TTC549 (cell line): ENCODE data around the gene UBE2D1.
A peak's percentile ranks its signal among the peaks of the same experiment; 100 is the strongest.

ENCODE experiments used
- FAIRE-seq: peaks from 2 replicates; lab custom pipeline; 2012; peaks lifted over from hg19 to GRCh38; lab: Jason Lieb, UNC

UBE2D1 gene

DNA sequence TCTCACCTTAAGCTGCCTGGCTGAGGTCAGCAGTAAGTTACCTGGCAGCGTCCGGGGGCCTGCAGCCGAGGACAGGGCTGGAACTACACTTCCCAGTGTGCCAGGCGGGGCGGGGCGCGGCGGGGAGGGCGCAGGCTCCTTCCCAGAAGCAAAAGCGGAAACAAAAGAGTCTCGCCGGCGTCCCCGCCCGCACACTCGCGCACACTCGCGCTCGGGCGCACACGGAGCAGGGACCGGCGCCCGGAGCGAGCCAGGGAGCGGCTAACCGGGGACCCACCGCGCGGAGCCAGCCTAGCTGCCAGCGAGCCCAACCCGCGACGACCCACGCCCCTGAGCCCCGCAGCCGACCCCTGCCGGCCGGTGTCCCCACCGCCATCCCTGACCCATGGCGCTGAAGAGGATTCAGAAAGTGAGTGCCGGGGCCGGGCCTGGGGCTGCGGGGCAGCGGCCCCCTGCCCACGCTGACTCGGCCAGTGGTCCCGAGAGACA, at the start of gene UBE2D1:
TSS of gene UBE2D1 (plus strand) at position 190 of the 489 bp plus-strand sequence. CDS start at position 386, 196 bp downstream.
- no peak for FAIRE-seq

DNA sequence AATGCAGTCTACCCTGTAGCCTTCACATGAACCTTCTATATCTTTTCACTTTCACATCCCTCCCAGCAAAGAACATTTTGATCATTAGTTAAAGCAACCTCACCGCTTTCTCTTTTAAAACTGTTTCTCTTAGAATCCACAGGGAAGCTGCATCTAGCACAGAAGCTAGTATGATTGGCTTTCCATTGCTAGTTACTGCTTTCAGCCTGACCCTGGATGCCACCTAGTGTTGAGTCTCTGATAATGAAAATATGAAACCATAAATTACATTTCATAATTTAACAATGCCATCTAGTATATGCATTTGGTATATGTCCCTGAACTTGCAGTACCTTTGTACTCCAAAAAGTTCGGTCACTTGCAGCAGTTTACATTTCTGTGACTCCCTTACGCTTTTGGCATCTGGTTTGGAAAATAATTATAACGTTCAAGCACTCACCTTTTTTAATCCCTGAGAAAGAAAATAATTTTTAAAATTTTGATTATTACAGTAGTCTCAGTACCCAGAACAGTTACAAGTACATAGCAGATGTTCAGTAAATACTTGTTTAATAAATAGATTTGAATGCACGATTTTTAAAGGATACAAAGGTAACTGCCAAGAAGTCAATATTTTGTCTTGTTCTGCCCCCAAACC, 43.1 kb upstream of the UBE2D1 start:
- no peak for FAIRE-seq

DNA sequence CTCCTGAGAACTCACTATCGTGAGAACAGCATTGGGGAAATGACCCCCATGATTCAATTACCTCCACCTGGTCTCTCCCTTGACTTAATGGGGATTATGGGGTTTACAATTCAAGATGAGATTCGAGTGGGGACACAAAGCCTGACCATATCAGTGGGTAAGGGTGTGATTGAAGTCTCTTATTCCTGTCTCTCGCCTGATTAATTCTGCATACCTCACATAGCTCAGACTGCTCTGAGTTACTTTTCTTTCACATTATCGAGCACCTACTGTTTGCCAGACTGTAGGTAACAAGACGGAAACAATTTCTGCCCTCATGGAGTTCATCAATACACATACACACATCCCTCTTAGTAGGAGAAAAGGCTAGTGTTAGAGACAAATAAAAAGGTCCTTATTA, 40.8 kb upstream of the UBE2D1 start:
- FAIRE-seq, result no peak

DNA sequence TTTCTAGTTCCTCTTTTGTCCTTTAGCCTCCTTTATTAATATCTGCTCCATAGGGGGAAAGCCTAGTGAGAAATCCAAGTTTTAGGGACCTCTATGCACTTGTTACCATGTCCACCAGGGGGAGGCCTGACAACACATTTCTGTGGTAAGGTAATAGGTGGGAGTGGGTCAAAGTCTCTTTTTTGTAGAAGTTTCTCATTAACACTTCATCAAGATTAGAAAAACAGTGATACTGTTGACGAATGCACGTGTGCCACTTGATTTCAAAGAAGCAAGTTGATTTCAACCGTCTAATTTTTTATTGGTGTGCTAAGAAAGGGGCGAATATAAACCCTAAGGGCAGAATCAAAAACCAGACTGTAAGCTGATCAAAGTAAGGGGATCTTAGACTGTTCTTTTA, 35.2 kb upstream of the UBE2D1 start:
- peak; percentile 57 for FAIRE-seq

DNA sequence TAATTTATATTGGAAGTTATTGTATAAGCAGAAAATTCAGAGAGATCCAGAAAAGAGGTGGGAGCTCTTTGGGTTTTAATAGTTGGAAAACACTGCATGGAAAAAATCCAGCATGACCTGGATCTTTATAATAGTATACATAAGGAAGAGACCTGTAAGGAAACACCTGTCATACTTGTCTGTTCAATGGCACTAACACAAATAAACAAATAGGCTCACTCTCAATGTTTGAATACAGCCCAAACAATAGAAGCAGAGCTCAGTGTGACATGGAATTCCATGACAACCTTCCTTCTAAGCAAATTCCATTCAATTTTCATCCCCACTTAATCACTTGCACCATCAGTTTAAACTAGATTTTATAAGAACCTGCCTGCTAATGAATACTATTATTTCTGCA, 34.1 kb upstream of the UBE2D1 start:
- FAIRE-seq, result no peak

DNA sequence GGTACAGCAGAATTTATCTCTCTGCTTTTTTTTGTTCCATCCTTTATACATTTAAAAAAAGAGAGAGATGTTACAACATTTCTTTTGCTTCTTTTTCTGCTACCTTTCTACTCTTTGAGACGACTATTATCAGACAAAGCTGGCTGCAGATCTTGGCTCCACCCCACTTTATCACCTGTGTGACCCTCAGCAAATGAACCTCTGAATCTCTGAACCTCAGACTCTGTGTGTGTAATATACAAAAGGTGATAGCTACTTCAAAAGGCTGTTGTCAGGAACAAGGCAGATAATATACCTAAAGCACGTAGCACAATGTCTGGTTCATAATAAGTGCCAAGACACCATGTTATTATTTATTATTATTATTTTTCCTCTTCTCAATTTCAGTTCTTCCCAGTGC, 32.6 kb upstream of the UBE2D1 start:
- FAIRE-seq, result no peak

DNA sequence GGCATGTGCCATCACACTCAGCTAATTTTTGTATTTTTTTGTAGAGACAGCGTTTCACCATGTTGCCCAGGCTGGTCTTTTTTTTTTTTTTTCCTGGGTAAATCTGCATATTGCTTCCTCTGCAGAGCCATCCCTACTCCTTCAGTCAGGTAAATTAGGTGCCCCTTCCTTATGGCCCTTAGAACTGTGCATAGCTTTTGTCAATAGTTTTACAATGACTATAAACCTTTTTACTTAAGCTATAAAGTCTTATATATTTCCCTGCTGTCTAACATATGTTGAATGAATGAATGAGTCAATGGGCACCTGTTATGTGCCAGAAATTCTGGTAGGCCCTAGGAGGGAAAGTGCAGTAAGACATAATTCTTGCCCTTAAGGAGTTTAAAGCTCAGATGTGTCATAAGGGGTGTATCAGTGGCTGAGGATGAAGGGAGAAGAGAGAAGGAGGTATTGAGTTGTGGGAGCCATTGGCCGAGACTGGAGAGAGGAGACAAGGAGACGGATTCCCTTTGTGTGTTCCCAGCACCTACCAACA, 30.6 kb upstream of the UBE2D1 start:
- no peak for FAIRE-seq

DNA sequence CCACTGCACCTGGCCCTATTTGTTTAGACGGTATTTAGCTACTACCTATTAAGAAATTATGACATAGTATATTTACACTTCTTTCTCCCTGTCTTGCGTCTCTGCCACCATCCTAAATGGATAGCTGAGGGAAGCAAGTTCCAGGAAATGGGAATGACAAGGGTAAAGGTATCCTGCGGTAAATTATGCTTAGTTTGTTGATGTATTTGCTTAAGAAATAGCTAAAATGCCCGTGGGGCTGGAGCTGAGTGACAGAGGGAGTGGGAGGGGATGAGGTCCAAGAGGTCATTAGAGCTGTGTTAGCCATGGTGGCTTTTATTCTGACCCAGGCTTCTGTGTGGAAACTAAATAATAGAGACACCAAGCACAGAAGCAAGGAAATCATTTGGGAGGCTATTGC, 29.0 kb upstream of the UBE2D1 start:
- FAIRE-seq, result no peak

DNA sequence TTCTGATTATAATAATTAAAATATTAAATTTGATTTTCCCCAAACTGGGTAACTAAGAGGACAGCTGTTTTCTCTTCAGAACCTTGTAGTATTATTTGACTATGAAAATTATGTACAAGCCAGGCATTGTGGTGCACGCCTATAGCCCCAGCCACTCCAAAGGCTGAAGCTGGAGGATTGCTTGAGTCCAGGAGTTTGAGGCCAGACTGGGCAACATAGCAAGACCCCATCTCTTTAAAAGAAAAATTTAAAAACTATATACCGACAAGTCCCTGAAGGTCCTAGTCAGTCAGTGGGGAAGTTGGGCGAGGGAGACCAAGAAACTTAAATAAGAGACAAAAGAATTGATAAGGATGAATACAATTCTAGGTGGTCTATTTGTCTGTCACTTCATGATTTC, 27.1 kb upstream of the UBE2D1 start:
- no peak for FAIRE-seq

DNA sequence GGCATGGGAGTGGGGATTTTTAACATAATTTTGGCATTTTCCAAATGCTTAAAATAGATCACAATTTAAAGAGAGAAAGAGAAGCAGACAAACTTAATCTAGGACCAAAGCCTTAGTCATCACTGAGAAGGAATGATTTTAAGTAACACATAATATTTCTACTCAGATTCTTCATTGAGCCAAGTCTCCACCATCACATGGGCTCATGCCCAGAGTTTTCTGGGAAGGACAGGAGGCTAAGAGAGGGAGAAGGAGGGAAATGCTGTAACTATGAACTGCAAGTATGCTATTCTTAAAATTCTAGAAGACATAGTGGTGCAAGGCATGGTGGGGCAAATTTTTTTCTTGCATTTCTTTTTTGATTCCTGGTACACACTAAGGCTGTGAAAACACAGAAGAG, 23.8 kb upstream of the UBE2D1 start:
- no peak for FAIRE-seq

DNA sequence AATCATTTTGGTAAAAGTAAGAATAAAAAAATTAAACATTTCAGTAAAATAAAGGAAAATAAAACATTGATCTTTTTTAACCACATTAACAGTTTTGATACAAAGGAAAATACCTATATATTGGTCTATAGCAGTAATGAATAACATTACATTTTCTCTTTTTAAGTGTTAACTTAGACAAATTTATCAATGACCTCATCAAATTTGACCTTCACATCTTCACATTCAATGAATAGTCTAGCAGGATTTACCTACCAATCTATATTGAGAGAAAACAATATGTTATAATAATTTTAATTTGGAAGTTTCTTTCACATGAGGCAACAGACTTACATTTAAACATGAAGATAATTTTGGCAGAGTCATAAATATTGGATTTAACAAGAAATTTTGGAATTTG, 17.9 kb upstream of the UBE2D1 start:
- FAIRE-seq, result no peak

DNA sequence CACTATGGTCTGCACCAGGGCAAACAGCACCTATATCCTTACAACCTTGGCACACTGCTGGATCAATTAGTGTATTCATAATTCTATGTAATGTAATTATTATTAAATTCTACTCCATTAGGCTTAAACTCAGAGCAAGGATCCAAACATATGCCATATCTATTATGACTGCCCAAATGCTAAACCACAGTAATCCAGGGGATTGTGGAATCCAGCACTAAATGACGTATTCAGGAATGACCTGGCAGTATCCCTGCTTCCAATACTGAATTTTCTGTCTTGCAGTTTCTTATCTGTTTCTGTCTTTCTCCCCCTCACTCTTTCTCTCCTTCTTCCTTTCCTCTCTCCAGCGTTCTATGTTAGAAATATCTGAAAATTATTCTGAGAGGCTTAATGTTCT, 16.5 kb upstream of the UBE2D1 start:
- FAIRE-seq, result no peak

DNA sequence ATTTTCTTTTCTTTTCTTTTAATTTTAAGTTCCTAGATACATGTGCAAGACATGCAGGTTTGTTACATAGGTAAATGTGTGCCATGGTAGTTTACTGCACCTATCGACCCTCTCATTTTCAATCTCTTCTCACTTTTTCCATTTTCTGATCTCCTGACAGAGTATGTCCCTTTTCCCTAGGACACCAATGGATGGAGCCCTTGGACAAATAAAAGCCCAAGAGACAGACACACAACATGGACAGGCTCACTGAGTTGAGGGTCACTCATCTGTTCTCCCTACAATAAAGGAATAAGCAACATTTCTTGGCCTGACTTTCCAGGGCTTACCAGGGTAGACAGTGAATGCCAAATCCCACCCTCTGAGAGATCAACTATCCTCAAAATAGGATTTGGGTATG, 15.2 kb upstream of the UBE2D1 start:
- FAIRE-seq, result no peak

DNA sequence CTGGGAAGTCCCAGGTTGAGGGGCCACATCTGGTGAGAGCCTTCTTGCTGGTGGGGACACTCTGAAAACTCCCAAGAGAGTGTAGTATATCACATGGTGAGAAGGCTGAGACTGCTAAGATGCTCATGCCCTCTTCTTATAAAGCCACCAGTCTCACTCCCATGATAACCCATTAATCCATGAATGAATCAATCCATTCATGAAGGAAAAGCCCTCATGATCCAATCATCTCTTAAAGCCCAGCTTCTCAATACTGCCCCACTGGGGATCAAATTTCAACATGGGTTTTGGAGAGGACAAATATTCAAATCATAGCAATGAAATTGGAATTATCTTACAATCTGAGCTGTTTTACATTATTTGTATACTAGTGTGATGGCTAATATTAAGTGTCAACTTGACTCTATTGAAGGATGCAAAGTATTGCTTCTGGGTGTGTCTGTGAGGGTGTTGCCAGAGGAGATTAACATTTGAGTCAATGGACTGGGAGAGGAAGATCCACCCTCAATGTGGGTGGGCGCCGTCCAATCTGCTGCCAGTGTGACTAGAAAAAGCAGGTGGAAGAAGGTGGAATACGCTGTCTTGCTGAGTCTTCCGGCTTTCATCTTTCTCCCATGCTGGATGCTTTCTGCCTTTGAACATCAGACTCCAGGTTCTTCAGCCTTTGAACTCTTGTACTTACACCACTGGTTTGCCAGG, 14.3 kb upstream of the UBE2D1 start:
- FAIRE-seq, result no peak

DNA sequence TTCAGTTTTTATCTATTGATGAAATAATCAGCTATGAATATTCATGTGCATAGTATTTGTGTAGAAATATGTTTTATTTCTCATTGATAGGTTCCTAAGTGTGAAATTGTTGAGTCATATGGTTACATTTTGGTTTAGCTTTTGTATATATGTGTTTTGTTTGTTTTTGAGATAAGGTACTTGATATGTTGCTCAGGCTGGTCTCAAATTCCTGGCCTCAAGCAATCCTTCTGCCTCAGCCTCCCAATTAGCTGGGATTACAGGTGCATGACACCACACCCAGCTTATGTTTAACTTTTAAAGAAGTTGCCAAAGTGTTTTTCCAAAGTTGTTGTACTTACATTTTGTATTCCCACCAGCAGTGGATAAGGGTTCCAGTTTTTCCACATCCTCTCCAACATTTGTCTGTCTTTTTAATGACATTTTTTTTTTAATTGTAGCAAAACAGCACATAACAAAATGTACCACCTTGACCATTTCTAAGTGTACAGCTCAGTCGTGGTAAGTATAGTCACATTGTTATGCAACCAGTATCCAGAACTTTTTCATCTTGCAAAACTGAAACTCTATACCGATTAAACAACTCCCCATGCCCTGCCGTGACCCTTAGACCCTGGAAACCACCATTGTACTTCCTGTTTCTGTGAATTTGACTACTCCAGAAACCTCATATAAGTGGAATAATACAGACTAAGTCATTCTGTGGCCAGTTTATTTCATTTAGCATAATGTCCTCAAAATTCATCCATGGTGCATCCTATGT, 12.6 kb upstream of the UBE2D1 start:
- FAIRE-seq, result no peak

DNA sequence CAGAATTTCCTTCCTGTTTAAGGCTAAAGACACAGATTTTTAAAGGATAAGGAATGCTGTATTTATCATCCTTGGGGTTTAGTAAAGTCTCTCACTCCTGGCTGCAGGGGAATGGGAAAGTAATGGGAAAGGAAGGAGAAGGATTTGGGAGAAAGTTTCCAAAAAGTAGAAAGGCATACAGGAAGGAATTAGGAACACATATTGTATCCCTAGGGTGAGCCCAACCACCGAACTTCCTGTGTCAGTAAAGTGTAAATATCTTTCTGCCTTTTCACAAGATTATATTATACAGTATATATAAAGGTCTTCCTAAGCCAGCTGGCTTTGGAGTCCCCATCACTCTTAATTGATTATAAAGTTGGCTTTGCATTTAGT, 12.0 kb upstream of the UBE2D1 start:
- no peak for FAIRE-seq

DNA sequence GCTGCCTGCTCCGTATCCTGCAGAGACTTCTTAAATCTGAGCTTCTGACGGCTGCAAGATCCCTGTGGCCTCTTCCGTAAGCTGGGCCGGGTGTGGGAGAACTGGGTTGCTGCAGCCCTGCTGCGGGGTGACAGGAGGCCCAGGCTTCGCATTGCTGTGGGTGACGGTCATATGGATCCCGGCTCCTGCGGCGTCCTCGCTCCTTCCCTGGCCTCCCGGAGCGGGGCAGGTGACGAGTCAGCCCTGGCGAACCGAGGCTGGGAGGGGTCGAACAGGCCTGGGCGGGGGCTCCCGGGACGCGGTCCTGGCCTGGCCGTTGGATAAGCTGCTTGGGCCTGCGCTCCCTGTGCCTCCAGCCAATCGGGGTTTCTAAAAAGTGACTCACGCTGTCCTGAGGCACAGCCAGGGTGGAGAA, 7.8 kb upstream of the UBE2D1 start:
- no peak for FAIRE-seq

DNA sequence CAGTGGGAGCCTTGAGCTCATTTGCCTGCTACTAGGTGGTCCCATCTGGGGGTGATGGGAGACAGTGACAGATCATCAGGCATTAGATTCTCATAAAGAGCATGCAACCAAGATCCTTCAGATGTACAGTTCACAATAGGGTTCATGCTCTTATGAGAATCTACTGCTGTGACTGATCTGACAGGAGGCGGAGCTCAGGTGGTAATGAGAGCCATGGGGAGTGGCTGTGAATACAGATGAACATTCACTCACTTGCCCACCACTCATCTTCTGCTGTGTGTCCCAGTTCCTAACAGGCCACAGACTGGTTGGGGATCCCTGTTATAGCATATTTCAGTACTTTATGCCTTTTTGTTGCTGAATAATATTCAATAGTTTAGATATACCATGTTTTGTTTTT, 6.6 kb upstream of the UBE2D1 start:
- no peak for FAIRE-seq

DNA sequence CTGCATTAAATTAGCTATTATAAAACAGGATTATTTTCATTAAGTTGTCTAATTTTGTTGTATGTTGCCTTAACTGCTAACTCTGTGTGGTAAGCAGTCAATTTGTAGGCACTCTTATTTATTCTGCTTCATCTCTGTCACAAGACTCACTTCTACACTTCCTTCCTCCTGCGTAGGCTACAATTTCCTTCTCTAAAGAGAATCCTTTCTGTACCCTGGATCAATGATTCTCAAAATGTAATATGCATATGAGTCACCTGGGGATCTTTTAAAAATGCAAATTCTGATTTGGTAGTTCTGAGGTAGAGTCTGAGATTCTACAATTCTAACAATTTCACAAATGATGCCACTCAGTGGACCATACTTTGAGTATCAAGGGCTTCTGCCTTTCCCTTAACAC, 4.4 kb upstream of the UBE2D1 start:
- FAIRE-seq, result no peak

DNA sequence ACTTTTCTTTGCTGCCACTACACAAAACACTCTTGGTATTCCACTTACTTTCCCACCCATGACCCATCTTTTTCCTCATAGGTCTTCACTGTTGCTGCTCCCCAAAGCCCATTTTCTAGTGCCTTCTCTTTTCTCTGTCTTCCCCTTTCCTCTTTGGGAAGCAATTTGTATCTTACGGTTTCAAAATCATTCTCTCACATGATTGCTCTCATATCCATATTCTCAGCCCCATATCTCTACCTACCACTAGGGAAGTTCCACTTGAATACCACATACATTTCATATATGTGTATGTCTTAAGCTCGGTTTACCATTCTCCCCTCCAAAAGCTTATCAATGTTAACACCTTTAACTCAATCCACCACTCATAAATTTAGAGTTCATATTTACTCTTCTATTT, 3.2 kb upstream of the UBE2D1 start:
- no peak for FAIRE-seq

DNA sequence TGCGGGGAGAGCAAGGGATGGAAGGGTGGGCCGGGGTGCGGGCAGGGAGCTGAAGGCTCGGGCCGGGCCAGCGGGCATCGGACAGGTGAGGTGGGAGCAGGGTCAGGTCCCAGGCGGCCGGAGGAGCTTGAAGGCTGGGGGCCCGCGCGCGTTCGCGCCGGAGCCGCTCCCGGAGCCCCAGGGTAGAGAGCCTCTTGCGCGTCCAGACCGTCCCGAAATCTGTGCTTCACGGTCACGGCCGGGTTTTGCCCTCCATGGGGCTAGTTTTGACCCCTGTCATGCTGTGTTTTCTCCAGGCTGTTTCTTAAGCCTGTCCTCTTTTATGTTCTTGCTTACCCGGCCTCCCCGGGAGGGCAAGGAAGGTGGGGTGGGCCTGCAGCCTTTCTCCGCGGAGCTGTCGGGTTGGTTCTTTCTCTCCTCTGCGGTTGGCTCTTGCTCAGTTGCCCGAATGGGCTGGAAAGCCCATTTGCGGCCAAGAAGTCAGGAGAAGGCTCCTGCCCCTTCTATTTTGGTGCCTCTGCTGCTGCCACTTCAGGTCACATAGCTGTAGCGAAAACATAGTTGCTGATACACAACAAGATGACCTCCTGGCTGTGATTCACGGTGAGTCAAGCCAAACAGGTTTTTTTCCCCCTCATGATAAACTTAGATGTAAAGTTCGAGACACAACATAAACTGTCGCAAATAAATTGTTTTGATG, 650 bp downstream of the UBE2D1 start:
- no peak for FAIRE-seq

DNA sequence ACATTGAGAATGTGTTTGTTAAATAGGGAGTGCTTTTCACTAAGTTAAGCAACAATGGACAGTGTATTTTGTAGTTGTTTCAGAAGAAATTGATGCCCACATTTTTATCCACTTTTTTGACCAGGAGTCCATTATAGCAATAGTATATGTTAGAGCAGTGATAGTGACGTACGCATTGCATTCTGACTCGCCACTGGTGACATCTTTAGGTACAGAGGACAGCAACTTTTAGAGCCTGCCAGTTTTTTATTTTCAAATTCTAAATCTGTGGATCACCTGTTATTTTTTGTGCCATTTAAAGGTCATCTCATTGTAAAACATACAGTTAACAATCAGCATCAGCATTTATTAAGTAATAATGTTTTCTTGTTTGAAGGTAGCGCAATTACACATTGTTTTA, 1.4 kb downstream of the UBE2D1 start:
- FAIRE-seq, result no peak

DNA sequence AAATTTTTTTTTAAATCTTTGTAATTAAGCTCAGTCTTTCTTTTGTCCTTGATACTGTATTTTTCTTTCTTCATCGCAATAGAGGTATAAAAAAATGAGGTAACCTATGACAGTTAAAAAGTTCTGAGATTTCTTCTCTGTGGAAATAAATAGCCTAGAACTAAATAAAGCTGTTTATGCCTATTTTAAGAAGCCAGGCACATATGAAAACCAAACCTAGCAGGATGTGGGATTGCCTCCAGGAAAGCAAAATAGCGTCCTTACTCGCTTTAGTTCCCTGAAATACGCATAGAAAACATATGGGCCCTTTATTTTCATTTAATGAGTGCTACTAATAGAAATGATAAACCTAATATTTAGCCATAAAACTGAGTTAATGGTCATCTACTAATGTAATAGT, 6.6 kb downstream of the UBE2D1 start:
- FAIRE-seq, result no peak
